Liver (tissue), 3 donors: ENCODE measurements around the gene ZNHIT6.

Experiments used
- ATF3 ChIP-seq: IDR thresholded peaks from 2 replicates; pipeline ENCODE4 v1.6.1; 2016; ENCODE audit warnings: antibody characterized with exemption
- CTCF ChIP-seq: fragments of 150-350 bp; IDR thresholded peaks from 2 replicates; pipeline ENCODE4 v1.5.1; 2017; ENCODE audit warnings: improper control_type of control experiment, low read depth, low read length; ENCODE audit not compliant: missing input control
- EGR1 ChIP-seq, 2 donors: IDR thresholded peaks; 2 replicates each; pipeline ENCODE4 v1.6.1; 2016 to 2018; ENCODE audit warnings: antibody characterized with exemption in 2 of 2, low read depth in 2 of 2
- FOXA1 ChIP-seq: IDR thresholded peaks from 2 replicates; pipeline ENCODE4 v1.6.1; 2016; ENCODE audit warnings: antibody characterized with exemption
- GABPA ChIP-seq, 2 donors: IDR thresholded peaks in 1 of 2; conservative IDR thresholded peaks in 1 of 2; 2 replicates each; pipeline ENCODE4 v1.6.1; 2016; ENCODE audit warnings: antibody characterized with exemption in 2 of 2, mild to moderate bottlenecking in 1 of 2, moderate library complexity in 1 of 2
- JUND ChIP-seq, 2 donors: IDR thresholded peaks; 2 replicates each; pipeline ENCODE4 v1.6.1; 2016; ENCODE audit warnings: antibody characterized with exemption in 2 of 2
- RAD21 ChIP-seq, 2 donors: IDR thresholded peaks; 2 replicates each; pipeline ENCODE4 v1.6.1; 2016; ENCODE audit warnings: antibody characterized with exemption in 2 of 2, mild to moderate bottlenecking in 2 of 2
- RXRA ChIP-seq, 2 donors: IDR thresholded peaks; 2 replicates each; pipeline ENCODE4 v1.6.1; 2017 to 2018; ENCODE audit warnings: antibody characterized with exemption in 2 of 2, mild to moderate bottlenecking in 1 of 2
- YY1 ChIP-seq: IDR thresholded peaks from 2 replicates; pipeline ENCODE4 v1.6.1; 2016; ENCODE audit warnings: antibody characterized with exemption, mild to moderate bottlenecking
- TF ChIP-seq, protein P1 (sequence below): IDR thresholded peaks from 2 replicates; pipeline ENCODE4 v1.6.1; 2016; ENCODE audit warnings: antibody characterized with exemption, mild to moderate bottlenecking
- TF ChIP-seq, protein P2 (sequence below): IDR thresholded peaks from 2 replicates; pipeline ENCODE4 v1.6.1; 2016; ENCODE audit warnings: antibody characterized with exemption
- TF ChIP-seq, protein P3 (sequence below): IDR thresholded peaks from 2 replicates; pipeline ENCODE4 v1.6.1; 2016; ENCODE audit warnings: antibody characterized with exemption
- donor health status: healthy.
- donor health status: healthy.

GRCh38 chr1:85718678-85719340 lies 10.6 kb upstream of the ZNHIT6 start:
- TF ChIP-seq CTCF: no peak
- no peak for TF ChIP-seq RAD21 (IDR thresholded peaks at IDR 0.05)
- TF ChIP-seq EGR1 (IDR thresholded peaks at IDR 0.05; ENCODE audit: low read depth in 2 of 2): no peak
- no peak for TF ChIP-seq JUND (IDR thresholded peaks at IDR 0.05)
- TF ChIP-seq, protein P1, sequence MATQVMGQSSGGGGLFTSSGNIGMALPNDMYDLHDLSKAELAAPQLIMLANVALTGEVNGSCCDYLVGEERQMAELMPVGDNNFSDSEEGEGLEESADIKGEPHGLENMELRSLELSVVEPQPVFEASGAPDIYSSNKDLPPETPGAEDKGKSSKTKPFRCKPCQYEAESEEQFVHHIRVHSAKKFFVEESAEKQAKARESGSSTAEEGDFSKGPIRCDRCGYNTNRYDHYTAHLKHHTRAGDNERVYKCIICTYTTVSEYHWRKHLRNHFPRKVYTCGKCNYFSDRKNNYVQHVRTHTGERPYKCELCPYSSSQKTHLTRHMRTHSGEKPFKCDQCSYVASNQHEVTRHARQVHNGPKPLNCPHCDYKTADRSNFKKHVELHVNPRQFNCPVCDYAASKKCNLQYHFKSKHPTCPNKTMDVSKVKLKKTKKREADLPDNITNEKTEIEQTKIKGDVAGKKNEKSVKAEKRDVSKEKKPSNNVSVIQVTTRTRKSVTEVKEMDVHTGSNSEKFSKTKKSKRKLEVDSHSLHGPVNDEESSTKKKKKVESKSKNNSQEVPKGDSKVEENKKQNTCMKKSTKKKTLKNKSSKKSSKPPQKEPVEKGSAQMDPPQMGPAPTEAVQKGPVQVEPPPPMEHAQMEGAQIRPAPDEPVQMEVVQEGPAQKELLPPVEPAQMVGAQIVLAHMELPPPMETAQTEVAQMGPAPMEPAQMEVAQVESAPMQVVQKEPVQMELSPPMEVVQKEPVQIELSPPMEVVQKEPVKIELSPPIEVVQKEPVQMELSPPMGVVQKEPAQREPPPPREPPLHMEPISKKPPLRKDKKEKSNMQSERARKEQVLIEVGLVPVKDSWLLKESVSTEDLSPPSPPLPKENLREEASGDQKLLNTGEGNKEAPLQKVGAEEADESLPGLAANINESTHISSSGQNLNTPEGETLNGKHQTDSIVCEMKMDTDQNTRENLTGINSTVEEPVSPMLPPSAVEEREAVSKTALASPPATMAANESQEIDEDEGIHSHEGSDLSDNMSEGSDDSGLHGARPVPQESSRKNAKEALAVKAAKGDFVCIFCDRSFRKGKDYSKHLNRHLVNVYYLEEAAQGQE: no peak
- TF ChIP-seq, protein P2, sequence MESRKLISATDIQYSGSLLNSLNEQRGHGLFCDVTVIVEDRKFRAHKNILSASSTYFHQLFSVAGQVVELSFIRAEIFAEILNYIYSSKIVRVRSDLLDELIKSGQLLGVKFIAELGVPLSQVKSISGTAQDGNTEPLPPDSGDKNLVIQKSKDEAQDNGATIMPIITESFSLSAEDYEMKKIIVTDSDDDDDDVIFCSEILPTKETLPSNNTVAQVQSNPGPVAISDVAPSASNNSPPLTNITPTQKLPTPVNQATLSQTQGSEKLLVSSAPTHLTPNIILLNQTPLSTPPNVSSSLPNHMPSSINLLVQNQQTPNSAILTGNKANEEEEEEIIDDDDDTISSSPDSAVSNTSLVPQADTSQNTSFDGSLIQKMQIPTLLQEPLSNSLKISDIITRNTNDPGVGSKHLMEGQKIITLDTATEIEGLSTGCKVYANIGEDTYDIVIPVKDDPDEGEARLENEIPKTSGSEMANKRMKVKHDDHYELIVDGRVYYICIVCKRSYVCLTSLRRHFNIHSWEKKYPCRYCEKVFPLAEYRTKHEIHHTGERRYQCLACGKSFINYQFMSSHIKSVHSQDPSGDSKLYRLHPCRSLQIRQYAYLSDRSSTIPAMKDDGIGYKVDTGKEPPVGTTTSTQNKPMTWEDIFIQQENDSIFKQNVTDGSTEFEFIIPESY: no peak
- TF ChIP-seq RXRA (IDR thresholded peaks at IDR 0.05): no peak
- no peak for TF ChIP-seq GABPA (IDR thresholded peaks at IDR 0.05 in 1 of 2, conservative IDR thresholded peaks at IDR 0.05 in 1 of 2)
- TF ChIP-seq, protein P3, sequence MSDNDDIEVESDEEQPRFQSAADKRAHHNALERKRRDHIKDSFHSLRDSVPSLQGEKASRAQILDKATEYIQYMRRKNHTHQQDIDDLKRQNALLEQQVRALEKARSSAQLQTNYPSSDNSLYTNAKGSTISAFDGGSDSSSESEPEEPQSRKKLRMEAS: no peak
- TF ChIP-seq FOXA1: no peak
- TF ChIP-seq YY1: no peak
- no peak for TF ChIP-seq ATF3
